K562 (cell line): ENCODE results near the gene BRME1. TPM values are rescaled to one million over a fixed set of nuclear protein-coding genes. Genes with fewer than 3 reads are reported as not detected.

ENCODE experiments used
- ATAC-seq: fragments of 200-7000 bp; cut with Tn5 transposase; 3 replicates; pipeline ENCODE4 v1.9.1; 2020; ENCODE audit warnings: moderate library complexity
- BruUV-seq: library from RNA; stranded (reverse); fragments of 400-500 nt; replicated peaks from 2 replicates; lab custom pipeline; 2021; lab: Mats Ljungman, UMichigan
- CTCF ChIA-PET: fragments of 300-600 bp; formaldehyde crosslinking; extraction: SDS; loops from one replicate; lab custom pipeline; 2021; ENCODE audit warnings: low intra/inter-chr PET ratio; lab: Yijun Ruan, JAX
- POLR2A ChIA-PET: fragments of 300-600, 350-650 bp; sonication (Branson Sonifier 250); formaldehyde crosslinking; extraction: SDS; loops from one replicate; lab custom pipeline; 2021; ENCODE audit warnings: antibody characterized with exemption, inconsistent platforms; lab: Yijun Ruan, JAX
- DNase-seq, 4 experiments: peaks; one replicate each; pipeline versions ENCODE4 v3.0.0 to v3.0.0-alpha.2; 2011 to 2018; ENCODE audit warnings: low spot score in 3 of 4, mixed read lengths in 3 of 4; ENCODE audit errors: extremely low read depth in 1 of 4
- FAIRE-seq: peaks from 2 replicates; lab custom pipeline; 2011; peaks lifted over from hg19 to GRCh38; lab: Jason Lieb, UNC
- H2AFZ ChIP-seq: 2 replicates; pipeline ENCODE4 v1.6.0; 2011; ENCODE audit warnings: low read depth, low read length, control low read depth, inconsistent platforms
- H3K27ac ChIP-seq: fragments of 200-600 bp; 3 replicates; pipeline ENCODE4 v1.8.0; 2011; ENCODE audit warnings: low read depth, mild to moderate bottlenecking, control low read depth, inconsistent platforms, low read length, moderate library complexity, mixed read lengths; ENCODE audit errors: extremely low read depth
- H3K27me3 ChIP-seq, 2 experiments: fragments of 300-600 bp in 1 of 2; 2 replicates in 1 of 2; 3 replicates in 1 of 2; pipeline versions ENCODE4 v1.6.0 to v1.8.0; 2011; ENCODE audit warnings: inconsistent platforms in 2 of 2, low read length in 2 of 2, mild to moderate bottlenecking in 1 of 2, mixed read lengths in 1 of 2, moderate library complexity in 1 of 2; ENCODE audit not compliant: control insufficient read depth in 2 of 2, insufficient read depth in 2 of 2
- H3K36me3 ChIP-seq: fragments of 300-600 bp; 3 replicates; pipeline ENCODE4 v1.8.0; 2011; ENCODE audit warnings: mild to moderate bottlenecking, low read length, inconsistent platforms; ENCODE audit not compliant: control insufficient read depth, insufficient read depth
- H3K4me1 ChIP-seq, 2 experiments: fragments of 200-600 bp in 1 of 2; replicated peaks in 1 of 2; 2 replicates in 1 of 2; 3 replicates in 1 of 2; pipeline versions ENCODE4 v1.5.1 to v1.8.0; 2011; ENCODE audit warnings: inconsistent platforms in 2 of 2, low read length in 2 of 2, mild to moderate bottlenecking in 1 of 2, mixed read lengths in 1 of 2, moderate library complexity in 1 of 2; ENCODE audit not compliant: control insufficient read depth in 2 of 2, insufficient read depth in 2 of 2
- H3K4me2 ChIP-seq: 2 replicates; pipeline ENCODE4 v1.6.1; 2011; ENCODE audit warnings: low read length, control low read depth, inconsistent platforms, mixed read lengths; ENCODE audit not compliant: insufficient read depth
- H3K4me3 ChIP-seq: fragments of 200-600 bp; sonication (generic), shearing (Covaris generic); 2 replicates; pipeline ENCODE4 v1.5.1; 2016; ENCODE audit warnings: control low read depth, inconsistent platforms
- H3K79me2 ChIP-seq: fragments of 200-600 bp; 3 replicates; pipeline ENCODE4 v1.8.0; 2011; ENCODE audit warnings: low read length, inconsistent platforms; ENCODE audit not compliant: control insufficient read depth, insufficient read depth
- H3K9ac ChIP-seq, 2 experiments: 2 replicates each; pipeline versions ENCODE4 v1.6.0 to v1.6.1; 2011; ENCODE audit warnings: low read depth in 2 of 2, low read length in 2 of 2, control low read depth in 1 of 2, inconsistent platforms in 1 of 2, mild to moderate bottlenecking in 1 of 2, mixed read lengths in 1 of 2; ENCODE audit not compliant: insufficient read depth in 1 of 2
- H3K9me1 ChIP-seq: one replicate; pipeline ENCODE4 v1.6.0; 2011; ENCODE audit warnings: inconsistent platforms, mild to moderate bottlenecking, low read length, moderate library complexity; ENCODE audit not compliant: control insufficient read depth, insufficient read depth
- H3K9me3 ChIP-seq: replicated peaks from 2 replicates; pipeline ENCODE4 v1.5.1; 2011; ENCODE audit warnings: low read depth, low read length, inconsistent platforms; ENCODE audit not compliant: control insufficient read depth, insufficient read depth
- H4K20me1 ChIP-seq: replicated peaks from 2 replicates; pipeline ENCODE4 v1.6.1; 2011; ENCODE audit warnings: low read length, inconsistent platforms, mixed read lengths; ENCODE audit not compliant: control insufficient read depth, insufficient read depth
- KDM2B ChIP-seq: fragments of 250-450 bp; sonication (Bioruptor Pico); IDR thresholded peaks from 2 replicates; pipeline ENCODE4 v1.8.0; 2021; ENCODE audit warnings: mild to moderate bottlenecking, moderate library complexity
- MECOM ChIP-seq: fragments of 250-450 bp; sonication (Bioruptor Pico); IDR thresholded peaks from 2 replicates; pipeline ENCODE4 v1.8.0; 2022; ENCODE audit warnings: inconsistent platforms
- YY1 ChIP-seq, 3 experiments: IDR thresholded peaks; 2 replicates each; pipeline ENCODE4 v1.6.1; 2011; ENCODE audit warnings: low read length in 2 of 3, mild to moderate bottlenecking in 2 of 3, moderate library complexity in 2 of 3, borderline replicate concordance in 1 of 3, control low read depth in 1 of 3, low read depth in 1 of 3; ENCODE audit not compliant: insufficient read depth in 3 of 3, insufficient replicate concordance in 2 of 3, control insufficient read depth in 1 of 3, insufficient read length in 1 of 3; ENCODE audit errors: extremely low read depth in 1 of 3
- ZKSCAN1 ChIP-seq: fragments of 150-350 bp; IDR thresholded peaks from 2 replicates; pipeline ENCODE4 v1.6.1; 2016; ENCODE audit warnings: low read depth, low read length
- WGBS: fragments of 100-300 bp; shearing (Covaris generic); methylation state at CpG from one replicate; pipeline ENCODE4 v1.1.6; 2016; ENCODE audit warnings: low coverage, mixed read lengths; ENCODE audit not compliant: insufficient coverage; ENCODE audit errors: missing lambda C conversion rate; 5-methylcytosine and 5-hydroxymethylcytosine counted together
- in situ Hi-C: fragments of 300-500 bp; cut with MboI; formaldehyde crosslinking; loops from 4 replicates; pipeline ENCODE4 v1.15.0; 2018; ENCODE audit warnings: inconsistent platforms, mixed read lengths
- intact Hi-C: fragments of 100-400 bp; cut with micrococcal nuclease; formaldehyde crosslinking; loops from 2 replicates; pipeline ENCODE4 v1.14.2; 2022
- polyA plus RNA-seq, 8 experiments: library from polyadenylated mRNA; depleted of rRNA in 4 of 8; stranded (reverse) in 5 of 8; unstranded in 3 of 8; fragments of >200 nt; fragmentation: Nextera tagmentation in 2 of 8; fragmentation: Illumina TruSeq in 1 of 8; extraction: Ambion mirVana in 2 of 8; extraction: Trizol in 1 of 8; gene quantifications; 2 replicates each; pipeline versions ENCODE4 v1.2.1 to v1.2.3, GENCODE V29; 2011 to 2014; ENCODE audit warnings: inconsistent platforms in 1 of 8, missing spikeins in 1 of 8
- total RNA-seq, 7 experiments: library from RNA; depleted of rRNA in 6 of 7; stranded (reverse); fragments of >200 nt in 6 of 7; fragmentation: Illumina TruSeq in 2 of 7; extraction: Trizol in 2 of 7; gene quantifications; 2 replicates each; pipeline versions ENCODE4 v1.2.1 to v1.2.3, GENCODE V29; 2011 to 2021; ENCODE audit warnings: low replicate concordance in 1 of 7
- TF ChIP-seq, protein P1 (sequence below): IDR thresholded peaks from 2 replicates; pipeline ENCODE4 v1.6.1; 2011; ENCODE audit not compliant: insufficient read length; ENCODE audit errors: extremely low read depth
- TF ChIP-seq, protein P2 (sequence below): fragments of 450-650 bp; formaldehyde crosslinking; IDR thresholded peaks from 2 replicates; pipeline ENCODE4 v1.4.0; 2020; ENCODE audit warnings: mild to moderate bottlenecking
- TF ChIP-seq, protein P3 (sequence below): fragments of 450-650 bp; IDR thresholded peaks from 2 replicates; pipeline ENCODE4 v1.6.1; 2016; ENCODE audit warnings: antibody characterized with exemption

Gene BRME1
- total and polyA plus RNA-seq, 9 of the 15 experiments (the other 6 are each of a cell fraction or from before 2014, with no cell fraction given) = 0.75 to 6.1 (median 3.6) TPM

DNA sequence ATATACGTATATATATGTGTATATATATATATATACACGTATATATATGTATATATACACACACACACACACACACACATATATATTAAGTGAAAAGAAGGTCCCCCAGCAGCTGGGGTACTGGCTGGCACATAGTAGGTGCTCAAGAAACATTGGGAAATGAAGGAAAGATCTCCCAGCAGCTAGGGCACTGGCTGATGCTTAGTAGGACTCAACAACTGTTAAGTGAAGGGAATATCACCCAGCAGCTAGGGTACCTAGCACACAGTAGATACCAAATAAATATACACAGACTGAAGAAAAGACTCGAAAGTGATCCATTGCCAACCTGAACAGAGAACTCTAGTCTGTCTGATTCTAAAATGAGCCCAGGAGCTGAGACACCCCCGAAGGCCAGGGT is 20.1 kb upstream of the BRME1 start:
- no TSS peak for BruUV-seq
- WGBS = no CpG with 5 or more reads among the region's 4 CpGs
- H3K9me1 ChIP-seq = peaks cover 4% of the 10 kb centered on the region
- no peak for TF ChIP-seq MECOM (CRISPR knock-in tag)
- TF ChIP-seq, protein P1, sequence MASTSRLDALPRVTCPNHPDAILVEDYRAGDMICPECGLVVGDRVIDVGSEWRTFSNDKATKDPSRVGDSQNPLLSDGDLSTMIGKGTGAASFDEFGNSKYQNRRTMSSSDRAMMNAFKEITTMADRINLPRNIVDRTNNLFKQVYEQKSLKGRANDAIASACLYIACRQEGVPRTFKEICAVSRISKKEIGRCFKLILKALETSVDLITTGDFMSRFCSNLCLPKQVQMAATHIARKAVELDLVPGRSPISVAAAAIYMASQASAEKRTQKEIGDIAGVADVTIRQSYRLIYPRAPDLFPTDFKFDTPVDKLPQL = no peak
- TF ChIP-seq ZKSCAN1 = peak; percentile 91
- TF ChIP-seq, protein P2, sequence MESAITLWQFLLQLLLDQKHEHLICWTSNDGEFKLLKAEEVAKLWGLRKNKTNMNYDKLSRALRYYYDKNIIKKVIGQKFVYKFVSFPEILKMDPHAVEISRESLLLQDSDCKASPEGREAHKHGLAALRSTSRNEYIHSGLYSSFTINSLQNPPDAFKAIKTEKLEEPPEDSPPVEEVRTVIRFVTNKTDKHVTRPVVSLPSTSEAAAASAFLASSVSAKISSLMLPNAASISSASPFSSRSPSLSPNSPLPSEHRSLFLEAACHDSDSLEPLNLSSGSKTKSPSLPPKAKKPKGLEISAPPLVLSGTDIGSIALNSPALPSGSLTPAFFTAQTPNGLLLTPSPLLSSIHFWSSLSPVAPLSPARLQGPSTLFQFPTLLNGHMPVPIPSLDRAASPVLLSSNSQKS (CRISPR knock-in tag) = no peak
- TF ChIP-seq KDM2B (CRISPR knock-in tag) = no peak
- TF ChIP-seq, protein P3, sequence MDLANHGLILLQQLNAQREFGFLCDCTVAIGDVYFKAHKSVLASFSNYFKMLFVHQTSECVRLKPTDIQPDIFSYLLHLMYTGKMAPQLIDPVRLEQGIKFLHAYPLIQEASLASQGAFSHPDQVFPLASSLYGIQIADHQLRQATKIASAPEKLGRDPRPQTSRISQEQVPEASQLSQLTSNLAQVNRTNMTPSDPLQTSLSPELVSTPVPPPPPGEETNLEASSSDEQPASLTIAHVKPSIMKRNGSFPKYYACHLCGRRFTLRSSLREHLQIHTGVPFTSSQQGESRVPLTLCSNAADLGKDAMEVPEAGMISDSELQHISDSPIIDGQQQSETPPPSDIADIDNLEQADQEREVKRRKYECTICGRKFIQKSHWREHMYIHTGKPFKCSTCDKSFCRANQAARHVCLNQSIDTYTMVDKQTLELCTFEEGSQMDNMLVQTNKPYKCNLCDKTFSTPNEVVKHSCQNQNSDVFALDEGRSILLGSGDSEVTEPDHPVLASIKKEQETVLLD = no peak
- no peak for TF ChIP-seq YY1 (IDR thresholded peaks at IDR 0.05; ENCODE audit: borderline replicate concordance in 1 of 3, control insufficient read depth in 1 of 3, extremely low read depth in 1 of 3, insufficient read depth in 3 of 3, insufficient read length in 1 of 3, insufficient replicate concordance in 2 of 3, low read depth in 1 of 3, low read length in 2 of 3)
- ATAC-seq (no peak), DNase-seq (no peak), FAIRE-seq (peak; percentile 19)
- no peaks in the 10 kb centered on the region for H3K79me2 ChIP-seq
- ChIA-PET CTCF (no interaction called here), POLR2A (interaction anchor here (0.5 to 1.1 kb wide), 4 partner anchors 8 to 219 kb away, joined by 3 to 4 read pairs (median 3); no protein-coding TSS in a partner anchor)
- no peaks in the 10 kb centered on the region for H4K20me1 ChIP-seq
- H3K4me2 ChIP-seq = no peak overlapping the region
- no peaks in the 10 kb centered on the region for H3K27me3 ChIP-seq
- H2AFZ ChIP-seq = no peak overlapping the region
- peaks cover 2% of the 10 kb centered on the region for H3K9me3 ChIP-seq
- no peak overlapping the region for H3K27ac ChIP-seq
- H3K4me1 ChIP-seq = peaks cover 0 to 17% of the 10 kb centered on the region in 2 experiments; a peak in 2 of 5 replicates
- no peak overlapping the region for H3K9ac ChIP-seq
- intact Hi-C loops = no loop called here
- H3K36me3 ChIP-seq = peaks cover 59% of the 10 kb centered on the region
- in situ Hi-C loops = no loop called here
- H3K4me3 ChIP-seq = no peak overlapping the region
